ENCODE measurements around the gene TRIM52. TPM values are rescaled to one million over a fixed set of nuclear protein-coding genes. Genes with fewer than 3 reads are reported as not detected.

TRIM52 gene
- total and polyA plus RNA-seq, 9 of the 15 experiments (the other 6 are each of a cell fraction or from before 2014, with no cell fraction given): 3.3 to 21.9 (median 13.5) TPM

DNA sequence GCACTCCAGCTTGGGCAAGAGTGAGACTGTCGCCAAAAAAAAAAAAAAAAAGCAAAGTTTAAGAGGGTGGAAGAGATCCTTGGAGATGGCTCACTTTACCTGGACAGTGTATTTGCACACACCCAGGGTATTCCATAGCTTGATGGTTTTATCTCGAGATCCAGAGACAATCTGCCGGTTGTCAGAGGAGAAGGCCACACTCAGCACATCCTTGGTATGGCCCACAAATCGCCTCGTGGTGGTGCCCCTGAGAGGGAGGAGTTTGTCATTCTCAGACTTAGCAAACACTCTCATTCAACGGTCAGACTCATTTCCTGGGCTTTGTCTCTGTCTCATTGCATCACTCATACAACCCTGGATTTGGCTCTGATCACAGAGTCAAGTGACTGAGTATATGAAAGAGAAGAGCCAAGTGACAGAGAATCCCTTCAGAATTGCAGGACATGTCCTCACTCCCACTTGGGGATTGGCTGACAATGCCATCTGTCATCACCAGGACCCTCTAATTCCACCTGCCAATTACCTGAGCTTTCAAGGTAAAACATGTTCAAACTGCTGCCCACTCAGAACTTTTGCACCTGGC lies 19.5 kb downstream of the TRIM52 start (continued):
- TF ChIP-seq PRDM10 (IDR thresholded peaks at IDR 0.05; ENCODE audit: partially characterized antibody) (peak; percentile 88), CBX2 (IDR thresholded peaks at IDR 0.05; ENCODE audit: insufficient read depth, low read length, poor library complexity, severe bottlenecking) (no peak), XRCC5 (IDR thresholded peaks at IDR 0.05; ENCODE audit: low read depth, low read length) (peak; percentile 23; the same call in 1 of the 2 replicates), TCF7L2 (IDR thresholded peaks at IDR 0.05; ENCODE audit: low read depth, low read length) (no peak), CREB3 (tag; conservative IDR thresholded peaks at IDR 0.05; ENCODE audit: low read depth) (no peak), ZBTB40 (IDR thresholded peaks at IDR 0.05) (no peak), ZBTB40 (CRISPR knock-in tag; IDR thresholded peaks at IDR 0.05) (no peak), MYBL2 (IDR thresholded peaks at IDR 0.05; ENCODE audit: low read depth) (no peak), MYBL2 (CRISPR knock-in tag; IDR thresholded peaks at IDR 0.05; ENCODE audit: borderline replicate concordance) (no peak), ZNF668 (CRISPR knock-in tag; IDR thresholded peaks at IDR 0.05) (no peak), SREBF2 (CRISPR knock-in tag; IDR thresholded peaks at IDR 0.05) (no peak)
- TF ChIP-seq, protein P1, sequence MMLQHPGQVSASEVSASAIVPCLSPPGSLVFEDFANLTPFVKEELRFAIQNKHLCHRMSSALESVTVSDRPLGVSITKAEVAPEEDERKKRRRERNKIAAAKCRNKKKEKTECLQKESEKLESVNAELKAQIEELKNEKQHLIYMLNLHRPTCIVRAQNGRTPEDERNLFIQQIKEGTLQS (IDR thresholded peaks at IDR 0.05): peak; percentile 93
- TF ChIP-seq, protein P1 (CRISPR knock-in tag; conservative IDR thresholded peaks at IDR 0.05): 0 out of 2 replicates have a peak, but pooled peaks have one; percentile 23
